ENCODE data around the gene FUCA2.
"Not testable (repeated sequence)": the region's sequence is repeated elsewhere in the genome, so short reads cannot be mapped to it uniquely, and the experiment has no call there.

The FUCA2 gene

GRCh38 chr6:143535189-143535614 is 23.7 kb upstream of the FUCA2 start:
- no peak for DNase-seq

- no peak for DNase-seq
Observed at GRCh38 chr6:143531720-143532499, 20.4 kb upstream of the FUCA2 start.

- no peak for DNase-seq
Observed at GRCh38 chr6:143529095-143529494, 17.6 kb upstream of the FUCA2 start.

GRCh38 chr6:143528164-143528811 is 16.8 kb upstream of the FUCA2 start:
- no peak for DNase-seq

GRCh38 chr6:143527677-143528076 is 16.2 kb upstream of the FUCA2 start:
- DNase-seq = no peak

- no peak for DNase-seq
Observed at GRCh38 chr6:143525356-143525755, 13.8 kb upstream of the FUCA2 start.

- no peak for DNase-seq
Observed at GRCh38 chr6:143522039-143522600, 10.6 kb upstream of the FUCA2 start.

GRCh38 chr6:143517447-143517773 is 5.9 kb upstream of the FUCA2 start:
- no peak for DNase-seq

- DNase-seq = no peak
Observed at GRCh38 chr6:143516690-143517446, 5.3 kb upstream of the FUCA2 start.

GRCh38 chr6:143515766-143516355 is 4.3 kb upstream of the FUCA2 start:
- DNase-seq = no peak

- no peak for DNase-seq
Observed at GRCh38 chr6:143515061-143515760, 3.7 kb upstream of the FUCA2 start.

GRCh38 chr6:143513410-143513809 is 1.9 kb upstream of the FUCA2 start:
- DNase-seq = no peak

GRCh38 chr6:143510326-143510725 is 1.2 kb downstream of the FUCA2 start:
- DNase-seq = not testable (repeated sequence)

- DNase-seq = no peak
Observed at GRCh38 chr6:143507358-143508145, 4.0 kb downstream of the FUCA2 start.

GRCh38 chr6:143506620-143507019 is 4.9 kb downstream of the FUCA2 start:
- no peak for DNase-seq

- no peak for DNase-seq
Observed at GRCh38 chr6:143506199-143506598, 5.3 kb downstream of the FUCA2 start.

- no peak for DNase-seq
Observed at GRCh38 chr6:143505537-143505936, 6.0 kb downstream of the FUCA2 start.

- no peak for DNase-seq
Observed at GRCh38 chr6:143505111-143505510, 6.4 kb downstream of the FUCA2 start.

- DNase-seq = no peak
Observed at GRCh38 chr6:143504369-143504768, 7.2 kb downstream of the FUCA2 start.

GRCh38 chr6:143501851-143502250 is 9.7 kb downstream of the FUCA2 start:
- DNase-seq = no peak

GRCh38 chr6:143498428-143498827 is 13.1 kb downstream of the FUCA2 start:
- no peak for DNase-seq

GRCh38 chr6:143496974-143497373 is 14.5 kb downstream of the FUCA2 start:
- DNase-seq = no peak
